Upper lobe of left lung (tissue), 6 donors: ENCODE measurements around the gene COL23A1. TPM values are rescaled to one million over a fixed set of nuclear protein-coding genes. Genes with fewer than 3 reads are reported as not detected.

Experiments
- ATAC-seq, 2 donors: fragments of 200-7000 bp; cut with Tn5 transposase; one replicate each; pipeline ENCODE4 v1.9.1; 2022; ENCODE audit warnings: mild to moderate bottlenecking in 2 of 2, moderate library complexity in 2 of 2; ENCODE audit not compliant: low FRiP score in 2 of 2
- DNase-seq, 2 donors: peaks; one replicate each; pipeline ENCODE4 v3.0.0-alpha.2; 2019 to 2020
- H3K27ac ChIP-seq, 4 donors: fragments of 200-600 bp; sonication (generic); one replicate each; pipeline ENCODE4 v1.5.1; 2016 to 2019
- H3K27me3 ChIP-seq, 4 donors: fragments of 200-600 bp; sonication (generic); one replicate each; pipeline ENCODE4 v1.5.1; 2017 to 2019
- H3K36me3 ChIP-seq, 4 donors: fragments of 200-600 bp; sonication (generic); one replicate each; pipeline ENCODE4 v1.5.1; 2016 to 2019
- H3K4me1 ChIP-seq, 4 donors: fragments of 200-600 bp; sonication (generic); one replicate each; pipeline ENCODE4 v1.5.1; 2018 to 2019
- H3K4me3 ChIP-seq, 4 donors: fragments of 200-600 bp; sonication (generic); one replicate each; pipeline ENCODE4 v1.5.1; 2017 to 2019; ENCODE audit warnings: mild to moderate bottlenecking in 2 of 4, moderate library complexity in 1 of 4
- H3K9me3 ChIP-seq, 4 donors: fragments of 200-600 bp; sonication (generic); one replicate each; pipeline ENCODE4 v1.5.1; 2018 to 2019
- EP300 ChIP-seq, 4 donors: sonication (generic); formaldehyde crosslinking; IDR thresholded peaks; one replicate each; pipeline ENCODE4 v1.5.1; 2017; ENCODE audit warnings: antibody characterized with exemption in 4 of 4, control low read depth in 2 of 4
- POLR2A ChIP-seq, 4 donors: fragments of 450-650 bp; IDR thresholded peaks; one replicate each; pipeline ENCODE4 v1.5.1; 2016 to 2017; ENCODE audit warnings: antibody characterized with exemption in 4 of 4, mild to moderate bottlenecking in 2 of 4
- POLR2AphosphoS5 ChIP-seq, 2 donors: sonication (generic); formaldehyde crosslinking; IDR thresholded peaks; one replicate each; pipeline ENCODE4 v1.5.1; 2017; ENCODE audit warnings: antibody characterized with exemption in 2 of 2
- WGBS, 2 donors: methylation state at CpG; one replicate each; pipeline ENCODE4 v1.1.5; 2017 to 2018; 5-methylcytosine and 5-hydroxymethylcytosine counted together
- total RNA-seq, 6 donors: library from RNA; depleted of rRNA in 4 of 6; stranded (reverse); fragments of >200 nt in 4 of 6; gene quantifications; one replicate each; pipeline versions ENCODE4 v1.1.0 to v1.2.1, GENCODE V29; 2016 to 2021
- TF ChIP-seq, protein P1 (sequence below), 6 experiments: fragments of 450-650 bp in 4 of 6; fragments of 200-600 bp in 2 of 6; sonication (generic) in 2 of 6; IDR thresholded peaks; one replicate each; pipeline ENCODE4 v1.5.1; 2016 to 2019; ENCODE audit warnings: antibody characterized with exemption in 6 of 6
- donor health status: DM: no; HTN: no; CAD: no; lungs with moderate emphysema.
- donor health status: DM: no; HTN: yes; CAD: no; lungs with severe emphysema.

The COL23A1 gene
- total RNA-seq, 6 donors from 2014 or later = 0.61 to 3.1 (median 1.5) TPM

DNA sequence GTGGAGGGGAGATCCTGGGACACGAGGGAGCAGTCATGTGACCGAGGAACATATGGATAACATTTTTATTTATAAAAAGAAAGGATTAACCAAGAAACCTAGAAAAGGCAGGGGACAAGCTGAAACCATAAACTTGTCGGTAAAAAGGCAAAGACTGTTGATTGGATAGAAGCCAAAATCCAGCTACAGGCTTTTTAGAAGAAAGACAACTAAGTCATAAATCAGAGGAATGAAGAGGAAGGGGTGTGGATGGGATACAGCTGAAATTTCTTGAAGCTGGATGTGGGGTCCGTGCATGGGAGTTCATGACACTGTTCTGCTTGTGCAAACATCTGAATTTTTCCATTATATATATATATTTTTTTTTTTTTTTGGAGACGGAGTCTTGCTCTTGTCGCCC lies 246.9 kb downstream of the COL23A1 start:
- no peaks in the 10 kb centered on the region for H3K9me3 ChIP-seq
- H3K36me3 ChIP-seq = no peaks in the 10 kb centered on the region
- TF ChIP-seq EP300 (IDR thresholded peaks at IDR 0.05) = no peak
- TF ChIP-seq, protein P1, sequence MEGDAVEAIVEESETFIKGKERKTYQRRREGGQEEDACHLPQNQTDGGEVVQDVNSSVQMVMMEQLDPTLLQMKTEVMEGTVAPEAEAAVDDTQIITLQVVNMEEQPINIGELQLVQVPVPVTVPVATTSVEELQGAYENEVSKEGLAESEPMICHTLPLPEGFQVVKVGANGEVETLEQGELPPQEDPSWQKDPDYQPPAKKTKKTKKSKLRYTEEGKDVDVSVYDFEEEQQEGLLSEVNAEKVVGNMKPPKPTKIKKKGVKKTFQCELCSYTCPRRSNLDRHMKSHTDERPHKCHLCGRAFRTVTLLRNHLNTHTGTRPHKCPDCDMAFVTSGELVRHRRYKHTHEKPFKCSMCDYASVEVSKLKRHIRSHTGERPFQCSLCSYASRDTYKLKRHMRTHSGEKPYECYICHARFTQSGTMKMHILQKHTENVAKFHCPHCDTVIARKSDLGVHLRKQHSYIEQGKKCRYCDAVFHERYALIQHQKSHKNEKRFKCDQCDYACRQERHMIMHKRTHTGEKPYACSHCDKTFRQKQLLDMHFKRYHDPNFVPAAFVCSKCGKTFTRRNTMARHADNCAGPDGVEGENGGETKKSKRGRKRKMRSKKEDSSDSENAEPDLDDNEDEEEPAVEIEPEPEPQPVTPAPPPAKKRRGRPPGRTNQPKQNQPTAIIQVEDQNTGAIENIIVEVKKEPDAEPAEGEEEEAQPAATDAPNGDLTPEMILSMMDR (IDR thresholded peaks at IDR 0.05) = no peak
- TF ChIP-seq POLR2A (IDR thresholded peaks at IDR 0.05) = no peak
- TF ChIP-seq POLR2AphosphoS5 (IDR thresholded peaks at IDR 0.05) = no peak
- H3K27ac ChIP-seq = no peak overlapping the region
- no peaks in the 10 kb centered on the region for H3K27me3 ChIP-seq
- no peak overlapping the region for H3K4me3 ChIP-seq
- ATAC-seq (no peak), DNase-seq (no peak)
- H3K4me1 ChIP-seq = no peaks in the 10 kb centered on the region
- WGBS, 2 donors = 62 to 65% methylated on average over 6 of the region's 6 CpGs

DNA sequence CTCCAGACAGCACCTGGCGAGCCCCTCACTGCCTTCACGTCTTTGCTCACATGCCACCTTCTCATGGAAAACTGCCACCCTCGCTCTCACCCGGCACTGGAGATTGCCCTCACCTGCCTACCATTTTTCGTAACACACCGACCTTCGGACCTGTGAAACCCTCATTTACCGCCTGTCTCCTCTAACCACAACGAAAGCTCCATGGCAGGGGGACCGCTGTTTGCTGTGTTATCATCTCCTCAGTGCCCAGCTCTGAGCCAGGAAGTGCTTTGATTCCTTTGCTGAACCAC lies 248.4 kb downstream of the COL23A1 start:
- DNase-seq = no peak
- no peaks in the 10 kb centered on the region for H3K27me3 ChIP-seq
- no peaks in the 10 kb centered on the region for H3K36me3 ChIP-seq
- no peaks in the 10 kb centered on the region for H3K4me1 ChIP-seq
- no peak for TF ChIP-seq POLR2AphosphoS5 (IDR thresholded peaks at IDR 0.05)
- TF ChIP-seq, protein P1 (IDR thresholded peaks at IDR 0.05) = no peak
- no peak for TF ChIP-seq EP300 (IDR thresholded peaks at IDR 0.05)
- no peak for TF ChIP-seq POLR2A (IDR thresholded peaks at IDR 0.05)
- H3K9me3 ChIP-seq = no peaks in the 10 kb centered on the region
- ATAC-seq = no peak
- no peak overlapping the region for H3K4me3 ChIP-seq
- 78 to 86% methylated on average over 10 of the region's 10 CpGs for WGBS, 2 donors
- H3K27ac ChIP-seq = no peak overlapping the region

DNA sequence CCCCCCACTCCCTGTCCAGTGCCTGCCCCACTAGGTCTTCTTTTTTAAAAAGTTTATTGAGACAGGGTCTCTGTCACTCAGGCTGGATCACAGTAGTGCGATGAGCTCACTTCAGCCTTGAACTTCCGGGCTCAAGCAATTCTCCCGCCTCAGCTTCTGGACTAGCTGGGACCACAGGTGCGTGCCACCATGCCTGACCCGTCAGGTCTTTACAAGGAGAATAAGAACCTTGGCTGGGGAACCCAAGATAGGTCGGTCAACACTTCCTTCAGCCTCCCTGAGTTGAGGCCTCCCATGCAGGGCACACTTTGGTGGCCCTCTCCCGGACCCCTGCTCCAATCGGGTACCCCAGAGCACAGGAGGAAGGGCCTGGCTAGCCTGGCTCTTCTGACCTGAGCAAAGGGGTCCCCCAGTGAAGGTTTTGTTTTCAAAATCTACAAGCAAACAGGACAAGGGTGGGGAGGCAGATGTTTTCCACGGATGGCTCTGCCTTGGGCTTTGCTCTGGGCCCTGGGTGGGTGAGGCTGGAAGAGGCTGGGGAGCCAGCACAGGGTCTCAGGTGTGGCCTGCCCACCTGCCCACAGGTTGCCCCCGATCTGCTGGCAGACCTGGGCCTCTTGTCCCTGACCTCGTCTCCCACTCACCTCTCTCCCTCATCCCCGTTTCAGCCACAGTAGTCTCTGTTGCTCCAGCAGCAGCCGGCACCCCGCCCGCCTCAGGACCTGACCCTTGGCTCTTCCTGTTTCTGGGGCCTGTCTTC lies 248.9 kb downstream of the COL23A1 start:
- TF ChIP-seq POLR2A (IDR thresholded peaks at IDR 0.05) (no peak), POLR2AphosphoS5 (IDR thresholded peaks at IDR 0.05) (no peak), EP300 (IDR thresholded peaks at IDR 0.05) (no peak)
- TF ChIP-seq, protein P1 (IDR thresholded peaks at IDR 0.05) = no peak
- no peak for ATAC-seq
- no peaks in the 10 kb centered on the region for H3K4me1 ChIP-seq

DNA sequence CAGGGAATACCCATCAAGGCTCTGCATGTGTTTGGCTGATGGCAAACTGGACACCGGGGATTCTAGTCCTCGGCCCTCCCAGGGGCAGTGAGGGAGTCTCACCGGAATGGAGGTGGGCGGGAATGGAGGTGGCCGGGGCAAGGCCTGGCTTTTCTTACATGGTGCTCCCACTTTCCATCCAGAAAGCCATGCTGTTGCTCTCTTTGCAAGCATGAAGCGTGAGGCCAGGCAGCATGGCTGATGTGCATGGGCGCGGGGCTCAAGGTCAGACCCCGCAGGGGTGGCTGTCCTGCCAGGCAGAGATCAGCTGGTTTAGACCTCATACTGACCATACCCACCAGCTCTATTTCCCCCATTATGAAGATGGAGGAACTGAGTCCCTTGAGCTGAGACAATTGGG lies 249.6 kb downstream of the COL23A1 start:
- Histone ChIP-seq H3K36me3 (no peaks in the 10 kb centered on the region), H3K9me3 (no peaks in the 10 kb centered on the region), H3K4me1 (no peaks in the 10 kb centered on the region), H3K4me3 (no peak overlapping the region), H3K27ac (no peak overlapping the region), H3K27me3 (no peaks in the 10 kb centered on the region)
- 87 to 94% methylated on average over 9 of the region's 9 CpGs for WGBS, 2 donors
- TF ChIP-seq, protein P1 (IDR thresholded peaks at IDR 0.05) = no peak
- TF ChIP-seq POLR2A (IDR thresholded peaks at IDR 0.05) = no peak
- no peak for TF ChIP-seq POLR2AphosphoS5 (IDR thresholded peaks at IDR 0.05)
- no peak for TF ChIP-seq EP300 (IDR thresholded peaks at IDR 0.05)
- DNase-seq (no peak), ATAC-seq (no peak)

More for the DNA sequence above, 248.9 kb downstream of the COL23A1 start:
- no peaks in the 10 kb centered on the region for H3K27me3 ChIP-seq
- 86 to 93% methylated on average over 7 to 15 of the region's 15 CpGs for WGBS, 2 donors
- H3K36me3 ChIP-seq = no peaks in the 10 kb centered on the region
- DNase-seq = no peak
- H3K9me3 ChIP-seq = no peaks in the 10 kb centered on the region
- no peak overlapping the region for H3K27ac ChIP-seq
- H3K4me3 ChIP-seq = no peak overlapping the region

DNA sequence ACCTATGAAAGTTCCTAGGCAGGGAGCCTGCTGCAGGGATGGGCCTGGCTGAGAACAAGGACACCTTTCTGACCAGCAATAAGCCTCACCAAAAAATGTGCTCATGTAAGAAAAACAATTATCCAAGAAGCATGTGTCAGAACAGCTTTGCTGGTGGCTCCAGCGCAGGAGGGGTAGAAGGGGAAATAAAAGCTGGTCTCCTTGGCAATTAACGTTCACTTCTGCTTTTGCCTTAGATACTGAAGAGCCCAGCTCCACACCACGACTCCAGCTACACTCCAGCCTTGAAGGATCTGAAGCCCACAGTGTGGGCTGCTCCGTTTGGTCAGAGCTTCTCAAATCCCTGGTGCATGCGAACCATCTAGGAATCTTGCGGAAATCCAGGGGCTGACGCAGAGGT lies 250.0 kb downstream of the COL23A1 start:
- 55 to 74% methylated on average over 5 to 7 of the region's 7 CpGs for WGBS, 2 donors
- ATAC-seq = no peak
- no peaks in the 10 kb centered on the region for H3K9me3 ChIP-seq
- H3K4me3 ChIP-seq = no peak overlapping the region
- TF ChIP-seq, protein P1 (IDR thresholded peaks at IDR 0.05) = no peak
- TF ChIP-seq POLR2AphosphoS5 (IDR thresholded peaks at IDR 0.05) = no peak
- TF ChIP-seq EP300 (IDR thresholded peaks at IDR 0.05) = no peak
- no peak for TF ChIP-seq POLR2A (IDR thresholded peaks at IDR 0.05)
- DNase-seq = no peak
- H3K36me3 ChIP-seq = no peaks in the 10 kb centered on the region
- H3K27me3 ChIP-seq = no peaks in the 10 kb centered on the region
- H3K4me1 ChIP-seq = no peaks in the 10 kb centered on the region
- H3K27ac ChIP-seq = no peak overlapping the region
